Measurements from ENCODE around the gene MED8. TPM values are rescaled to one million over a fixed set of nuclear protein-coding genes. Genes with fewer than 3 reads are reported as not detected.
"Not testable (repeated sequence)": the region's sequence is repeated elsewhere in the genome, so short reads cannot be mapped to it uniquely, and the experiment has no call there.

Gene MED8
- total and polyA plus RNA-seq, 2 donors from 2014 or later = 36.5 to 44.3 TPM

DNA sequence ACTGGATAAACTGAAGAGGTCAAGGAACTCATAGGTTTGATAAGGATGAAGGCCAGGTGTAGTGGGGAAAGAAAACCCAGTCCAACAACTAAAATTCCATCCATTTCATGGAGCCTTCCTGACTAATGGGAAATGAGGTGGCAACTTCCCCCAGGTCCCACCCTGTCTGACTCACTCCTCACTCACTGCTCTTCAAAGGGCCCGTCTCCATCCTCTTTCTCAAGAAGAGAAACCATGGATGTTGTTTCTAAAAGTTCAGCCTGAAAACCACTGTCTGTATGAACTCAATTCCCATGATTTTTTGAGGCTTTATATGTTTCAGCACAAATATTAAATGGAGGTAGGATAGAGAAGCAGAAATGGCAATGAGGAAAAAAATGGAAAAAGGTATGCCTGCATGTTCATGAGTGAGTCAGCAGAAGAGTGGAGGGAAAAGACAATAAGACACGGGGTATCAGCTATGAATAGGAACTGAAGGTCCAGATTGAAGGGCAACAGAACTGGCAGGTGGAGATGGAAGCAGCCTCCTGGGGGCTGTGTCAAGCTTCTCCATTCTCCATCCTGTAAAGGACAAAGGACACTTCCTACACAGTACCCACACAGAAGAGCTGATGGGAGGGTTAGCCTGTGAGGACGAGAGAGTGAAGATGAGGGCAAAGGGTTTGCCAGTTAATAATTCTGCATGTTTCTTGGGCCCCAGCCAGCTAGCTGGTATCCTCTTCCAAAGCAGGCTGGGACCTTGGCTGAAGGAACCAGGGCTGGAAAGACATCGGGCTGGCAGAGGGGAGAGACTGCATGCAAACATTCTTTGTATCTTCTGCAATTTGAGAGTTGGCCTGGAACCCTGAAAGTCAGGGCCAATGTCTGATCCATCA, 16.3 kb downstream of the MED8 start:
- peaks cover 0 to 11% (median 8%) of the 10 kb centered on the region in 3 donors for H3K4me1 ChIP-seq (ENCODE audit: control insufficient read depth in 2 of 3, insufficient read depth in 2 of 3, low read depth in 1 of 3, low read length in 3 of 3)
- no peak overlapping the region for H3K9ac ChIP-seq (ENCODE audit: low read length in 3 of 3)
- FAIRE-seq = peak; percentile 37
- TF ChIP-seq, protein P1, sequence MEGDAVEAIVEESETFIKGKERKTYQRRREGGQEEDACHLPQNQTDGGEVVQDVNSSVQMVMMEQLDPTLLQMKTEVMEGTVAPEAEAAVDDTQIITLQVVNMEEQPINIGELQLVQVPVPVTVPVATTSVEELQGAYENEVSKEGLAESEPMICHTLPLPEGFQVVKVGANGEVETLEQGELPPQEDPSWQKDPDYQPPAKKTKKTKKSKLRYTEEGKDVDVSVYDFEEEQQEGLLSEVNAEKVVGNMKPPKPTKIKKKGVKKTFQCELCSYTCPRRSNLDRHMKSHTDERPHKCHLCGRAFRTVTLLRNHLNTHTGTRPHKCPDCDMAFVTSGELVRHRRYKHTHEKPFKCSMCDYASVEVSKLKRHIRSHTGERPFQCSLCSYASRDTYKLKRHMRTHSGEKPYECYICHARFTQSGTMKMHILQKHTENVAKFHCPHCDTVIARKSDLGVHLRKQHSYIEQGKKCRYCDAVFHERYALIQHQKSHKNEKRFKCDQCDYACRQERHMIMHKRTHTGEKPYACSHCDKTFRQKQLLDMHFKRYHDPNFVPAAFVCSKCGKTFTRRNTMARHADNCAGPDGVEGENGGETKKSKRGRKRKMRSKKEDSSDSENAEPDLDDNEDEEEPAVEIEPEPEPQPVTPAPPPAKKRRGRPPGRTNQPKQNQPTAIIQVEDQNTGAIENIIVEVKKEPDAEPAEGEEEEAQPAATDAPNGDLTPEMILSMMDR (IDR thresholded peaks at IDR 0.05; ENCODE audit: borderline replicate concordance, extremely low read depth, insufficient read depth) = no peak
- peak in 1 of 5 donors; percentile 37 for DNase-seq
- H3K4me3 ChIP-seq (ENCODE audit: low read length in 3 of 3) = no peak overlapping the region
- intact Hi-C loops (cut with DNase I) = no loop called here
- H3K36me3 ChIP-seq (ENCODE audit: control insufficient read depth in 2 of 3, insufficient read depth in 3 of 3, low read length in 3 of 3) = peaks cover 0 to 5% (median 2%) of the 10 kb centered on the region in 3 donors
- no peaks in the 10 kb centered on the region for H3K27me3 ChIP-seq (ENCODE audit: control insufficient read depth, insufficient read depth, low read length)
- no peak overlapping the region for H3K27ac ChIP-seq (ENCODE audit: low read depth in 2 of 2, low read length in 2 of 2)
- H3K9me3 ChIP-seq (ENCODE audit: control insufficient read depth in 2 of 3, insufficient read depth in 1 of 3, low read length in 3 of 3) = no peaks in the 10 kb centered on the region

DNA sequence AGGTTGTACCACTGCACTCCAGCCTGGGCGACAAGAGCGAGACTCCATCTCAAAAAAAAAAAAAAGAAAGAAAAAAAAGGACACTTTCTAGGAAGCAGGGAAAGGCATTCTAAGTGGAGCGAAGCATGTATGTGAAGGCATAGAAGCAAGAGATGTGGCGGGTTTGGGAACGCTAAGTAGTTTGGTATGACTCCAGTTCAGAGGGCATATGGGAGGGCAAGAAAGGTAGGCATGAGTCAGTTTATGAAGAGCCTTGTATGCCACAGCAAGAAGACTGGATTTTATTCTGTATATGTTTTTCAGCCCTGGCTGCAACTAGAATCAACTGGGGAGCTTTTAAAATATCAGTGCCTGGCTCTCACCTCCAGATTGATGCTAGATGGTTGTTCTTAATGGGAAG, 17.4 kb downstream of the MED8 start:
- H3K9me3 ChIP-seq (ENCODE audit: control insufficient read depth in 2 of 3, insufficient read depth in 1 of 3, low read length in 3 of 3) = no peaks in the 10 kb centered on the region
- H3K27me3 ChIP-seq (ENCODE audit: control insufficient read depth, insufficient read depth, low read length) = no peaks in the 10 kb centered on the region
- peaks cover 0 to 11% (median 10%) of the 10 kb centered on the region in 3 donors for H3K4me1 ChIP-seq (ENCODE audit: control insufficient read depth in 2 of 3, insufficient read depth in 2 of 3, low read depth in 1 of 3, low read length in 3 of 3)
- intact Hi-C loops (cut with DNase I) = no loop called here
- peaks cover 0 to 5% (median 2%) of the 10 kb centered on the region in 3 donors for H3K36me3 ChIP-seq (ENCODE audit: control insufficient read depth in 2 of 3, insufficient read depth in 3 of 3, low read length in 3 of 3)
- TF ChIP-seq, protein P1 (IDR thresholded peaks at IDR 0.05; ENCODE audit: borderline replicate concordance, extremely low read depth, insufficient read depth) = no peak
- H3K4me3 ChIP-seq (ENCODE audit: low read length in 3 of 3) = no peak overlapping the region
- DNase-seq = no peak
- no peak for FAIRE-seq
- no peak overlapping the region for H3K27ac ChIP-seq (ENCODE audit: low read depth in 2 of 2, low read length in 2 of 2)
- H3K9ac ChIP-seq (ENCODE audit: low read length in 3 of 3) = no peak overlapping the region

GRCh38 chr1:43370564-43370963, 19.0 kb downstream of the MED8 start:
- Histone ChIP-seq H3K4me3 (ENCODE audit: low read length in 3 of 3) (no peak overlapping the region), H3K36me3 (ENCODE audit: control insufficient read depth in 2 of 3, insufficient read depth in 3 of 3, low read length in 3 of 3) (peaks cover 0 to 5% (median 0%) of the 10 kb centered on the region in 3 donors), H3K9ac (ENCODE audit: low read length in 3 of 3) (no peak overlapping the region), H3K27me3 (ENCODE audit: control insufficient read depth, insufficient read depth, low read length) (no peaks in the 10 kb centered on the region), H3K4me1 (ENCODE audit: control insufficient read depth in 2 of 3, insufficient read depth in 2 of 3, low read depth in 1 of 3, low read length in 3 of 3) (peaks cover 0 to 22% (median 16%) of the 10 kb centered on the region in 3 donors), H3K9me3 (ENCODE audit: control insufficient read depth in 2 of 3, insufficient read depth in 1 of 3, low read length in 3 of 3) (no peaks in the 10 kb centered on the region), H3K27ac (ENCODE audit: low read depth in 2 of 2, low read length in 2 of 2) (no peak overlapping the region)
- TF ChIP-seq, protein P1 (IDR thresholded peaks at IDR 0.05; ENCODE audit: borderline replicate concordance, extremely low read depth, insufficient read depth) = no peak
- intact Hi-C loops (cut with DNase I) = no loop called here
- no peak for DNase-seq
- FAIRE-seq = no peak

DNA sequence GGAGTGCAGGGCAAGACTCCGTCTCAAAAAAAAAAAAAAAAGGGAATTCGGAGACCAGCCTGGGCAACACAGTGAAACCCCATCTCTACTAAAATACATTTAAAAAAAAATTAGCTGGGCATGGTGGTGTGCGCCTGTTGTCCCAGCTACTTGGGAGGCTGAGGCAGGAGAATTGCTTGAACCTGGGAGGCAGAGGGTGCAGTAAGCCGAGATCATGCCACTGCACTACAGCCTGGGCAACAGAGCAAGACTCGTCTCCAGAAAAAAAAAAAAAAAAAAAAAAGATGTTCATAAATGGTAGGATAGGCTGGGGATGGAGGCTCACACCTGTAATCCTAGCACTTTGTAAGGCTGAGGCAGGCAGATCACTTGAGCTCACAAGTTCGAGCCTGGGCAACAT, 19.8 kb downstream of the MED8 start:
- H3K4me3 ChIP-seq (ENCODE audit: low read length in 3 of 3); intact Hi-C loops (cut with DNase I); H3K9me3 ChIP-seq (ENCODE audit: control insufficient read depth in 2 of 3, insufficient read depth in 1 of 3, low read length in 3 of 3); DNase-seq; H3K27me3 ChIP-seq (ENCODE audit: control insufficient read depth, insufficient read depth, low read length); FAIRE-seq; H3K27ac ChIP-seq (ENCODE audit: low read depth in 2 of 2, low read length in 2 of 2); H3K9ac ChIP-seq (ENCODE audit: low read length in 3 of 3): not testable (repeated sequence)
- peaks cover 0 to 22% (median 16%) of the 10 kb centered on the region in 3 donors for H3K4me1 ChIP-seq (ENCODE audit: control insufficient read depth in 2 of 3, insufficient read depth in 2 of 3, low read depth in 1 of 3, low read length in 3 of 3)
- peaks cover 0 to 13% (median 3%) of the 10 kb centered on the region in 3 donors for H3K36me3 ChIP-seq (ENCODE audit: control insufficient read depth in 2 of 3, insufficient read depth in 3 of 3, low read length in 3 of 3)
